SK-N-SH treated with all-trans-retinoic acid at 6 μM for 48 hours (cell line): ENCODE data around the gene CDCA8.

Experiments used
- BACH2 ChIP-seq: fragments of 250-450 bp; sonication (Bioruptor Pico); IDR thresholded peaks from 2 replicates; pipeline ENCODE4 v1.9.0; 2021; ENCODE audit warnings: mild to moderate bottlenecking, borderline replicate concordance
- ISL1 ChIP-seq: fragments of 250-450 bp; sonication (Bioruptor Pico); IDR thresholded peaks from 2 replicates; pipeline ENCODE4 v2.1.2; 2022; ENCODE audit warnings: mild to moderate bottlenecking, moderate library complexity
- OSR1 ChIP-seq: fragments of 250-450 bp; sonication (Bioruptor Pico); IDR thresholded peaks from 2 replicates; pipeline ENCODE4 v1.8.0; 2022; ENCODE audit warnings: moderate library complexity, mild to moderate bottlenecking, inconsistent platforms
- PATZ1 ChIP-seq: fragments of 250-450 bp; sonication (Bioruptor Pico); IDR thresholded peaks from 2 replicates; pipeline ENCODE4 v1.8.0; 2020; ENCODE audit warnings: mild to moderate bottlenecking, moderate library complexity, borderline replicate concordance
- PPARA ChIP-seq: fragments of 250-450 bp; sonication (Bioruptor Pico); IDR thresholded peaks from 2 replicates; pipeline ENCODE4 v1.5.0; 2020; ENCODE audit warnings: mild to moderate bottlenecking, borderline replicate concordance
- TOX ChIP-seq: fragments of 250-450 bp; sonication (Bioruptor Pico); IDR thresholded peaks from 2 replicates; pipeline ENCODE4 v1.8.0; 2021; ENCODE audit warnings: mild to moderate bottlenecking, moderate library complexity, borderline replicate concordance
- TSHZ2 ChIP-seq: fragments of 250-450 bp; sonication (Bioruptor Pico); IDR thresholded peaks from 2 replicates; pipeline ENCODE4 v1.5.0; 2020; ENCODE audit warnings: mild to moderate bottlenecking, moderate library complexity
- ZC3H10 ChIP-seq: fragments of 250-450 bp; sonication (Bioruptor Pico); IDR thresholded peaks from 2 replicates; pipeline ENCODE4 v1.5.1; 2021; ENCODE audit warnings: mild to moderate bottlenecking, moderate library complexity

GRCh38 chr1:37699147-37699546 lies 6.8 kb downstream of the CDCA8 start:
- TF ChIP-seq TSHZ2 (CRISPR knock-in tag) (no peak), ZC3H10 (CRISPR knock-in tag) (no peak), BACH2 (no peak), OSR1 (CRISPR knock-in tag) (no peak), PATZ1 (CRISPR knock-in tag) (no peak), TOX (CRISPR knock-in tag) (no peak), ISL1 (CRISPR knock-in tag) (no peak), PPARA (CRISPR knock-in tag) (no peak)
